HG03025 (cell line): ENCODE measurements around the gene CACNA1F.

ENCODE experiments used
- ATAC-seq: cut with Tn5 transposase; IDR thresholded peaks from one replicate; pipeline ENCODE4 v1.9.1; 2021; ENCODE audit warnings: mild to moderate bottlenecking, moderate library complexity; ENCODE audit not compliant: unreplicated experiment, low FRiP score

CACNA1F gene

GRCh38 chrX:49231333-49232000 is 1.7 kb downstream of the CACNA1F start:
- ATAC-seq, result no peak

GRCh38 chrX:49230500-49231232 is 2.5 kb downstream of the CACNA1F start:
- no peak for ATAC-seq

DNA sequence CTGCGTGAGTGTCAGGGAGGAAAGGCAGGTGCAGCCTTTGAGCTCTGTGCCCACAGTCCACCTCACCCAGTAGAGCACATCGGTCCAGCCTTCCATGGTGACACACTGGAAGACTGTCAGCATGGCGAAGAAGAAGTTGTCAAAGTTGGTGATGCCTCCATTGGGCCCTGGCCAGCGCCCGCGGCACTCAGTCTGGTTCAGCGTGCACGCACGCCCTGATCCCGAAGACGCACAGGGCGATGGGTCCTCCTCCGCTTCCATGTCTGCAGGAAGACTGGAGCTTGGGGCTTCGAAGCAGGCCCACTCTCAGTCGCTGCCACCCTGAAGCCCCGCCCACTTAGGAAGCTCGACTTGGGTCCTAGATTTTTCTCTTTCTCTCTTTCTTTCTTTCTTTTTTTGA is 5.0 kb downstream of the CACNA1F start:
- no peak for ATAC-seq

DNA sequence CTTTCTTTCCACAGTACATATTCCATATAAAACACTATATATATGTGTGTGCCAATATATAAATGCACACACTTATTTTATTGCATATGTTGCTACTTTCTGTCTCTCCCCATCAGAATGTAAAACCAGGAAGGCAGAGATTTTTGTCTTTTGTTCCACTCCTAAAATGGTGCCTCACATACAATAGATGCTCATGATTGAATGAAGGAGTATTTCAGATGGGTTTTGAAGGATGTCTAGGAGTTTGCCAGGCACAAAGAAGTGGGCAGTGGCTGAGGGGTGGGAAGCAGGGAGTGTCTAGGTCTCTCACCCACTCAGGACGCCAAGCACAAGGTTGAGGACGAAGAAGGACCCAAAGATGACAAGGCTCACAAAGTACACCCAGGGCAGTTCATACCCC is 5.4 kb downstream of the CACNA1F start:
- ATAC-seq, result no peak

DNA sequence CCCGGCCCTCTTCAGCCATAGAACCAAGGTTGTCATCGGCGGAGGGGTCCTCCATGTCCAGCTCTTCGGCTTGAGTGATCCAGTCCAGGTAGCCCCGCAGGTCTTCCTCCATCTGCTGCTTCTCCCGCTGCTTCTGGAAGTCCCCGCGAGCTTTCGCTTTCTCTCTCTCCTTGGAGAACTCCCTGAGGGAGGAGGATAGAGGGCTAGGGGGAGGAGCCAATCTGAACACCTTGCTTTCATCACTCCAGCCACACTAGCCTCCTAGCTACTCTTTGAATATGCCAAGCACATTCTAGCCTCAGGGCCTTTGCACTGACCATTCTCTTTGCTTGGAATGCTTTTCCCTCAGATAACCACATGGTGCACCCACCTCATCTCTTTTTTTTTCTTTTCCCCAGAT is 6.2 kb downstream of the CACNA1F start:
- no peak for ATAC-seq

DNA sequence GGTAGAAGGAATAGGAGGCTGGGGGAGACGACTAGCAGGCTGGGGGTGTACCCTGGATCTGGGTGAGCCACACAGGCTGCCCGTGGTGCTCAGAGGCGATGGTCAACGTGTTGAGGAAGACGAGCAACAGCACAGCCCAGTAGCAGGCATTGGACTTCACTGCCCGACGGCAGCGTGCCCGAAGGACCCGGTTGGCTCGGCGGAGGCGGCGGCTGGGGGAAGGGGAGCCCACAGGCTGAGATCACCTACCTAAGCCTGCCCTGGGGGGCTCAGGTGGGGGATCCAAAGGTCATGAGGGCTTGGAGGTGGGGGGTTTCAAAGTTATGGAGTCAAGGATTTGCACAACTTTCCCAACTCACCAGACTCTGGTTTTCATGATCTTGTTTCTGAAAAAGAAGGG is 7.3 kb downstream of the CACNA1F start:
- no peak for ATAC-seq

DNA sequence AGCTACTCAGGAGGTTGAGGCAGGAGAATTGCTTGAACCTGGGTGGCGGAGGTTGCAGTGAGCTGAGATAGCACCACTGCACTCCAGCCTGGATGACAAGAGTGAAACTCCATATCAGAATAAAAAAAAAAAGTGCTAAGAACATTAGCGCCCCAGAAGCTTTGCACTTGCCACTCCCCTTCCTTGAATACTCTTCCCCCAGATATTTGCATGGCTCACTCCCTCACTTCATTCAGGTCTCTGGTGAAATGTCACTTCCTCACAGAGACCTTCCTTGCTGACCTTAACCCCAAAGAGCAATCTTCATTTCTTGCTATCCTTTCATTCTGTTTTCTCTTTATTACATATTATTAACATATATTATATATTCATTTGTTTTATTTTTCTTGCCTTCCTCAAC is 11.3 kb downstream of the CACNA1F start:
- no peak for ATAC-seq

- no peak for ATAC-seq
Observed at GRCh38 chrX:49220100-49220499, 13.0 kb downstream of the CACNA1F start.

DNA sequence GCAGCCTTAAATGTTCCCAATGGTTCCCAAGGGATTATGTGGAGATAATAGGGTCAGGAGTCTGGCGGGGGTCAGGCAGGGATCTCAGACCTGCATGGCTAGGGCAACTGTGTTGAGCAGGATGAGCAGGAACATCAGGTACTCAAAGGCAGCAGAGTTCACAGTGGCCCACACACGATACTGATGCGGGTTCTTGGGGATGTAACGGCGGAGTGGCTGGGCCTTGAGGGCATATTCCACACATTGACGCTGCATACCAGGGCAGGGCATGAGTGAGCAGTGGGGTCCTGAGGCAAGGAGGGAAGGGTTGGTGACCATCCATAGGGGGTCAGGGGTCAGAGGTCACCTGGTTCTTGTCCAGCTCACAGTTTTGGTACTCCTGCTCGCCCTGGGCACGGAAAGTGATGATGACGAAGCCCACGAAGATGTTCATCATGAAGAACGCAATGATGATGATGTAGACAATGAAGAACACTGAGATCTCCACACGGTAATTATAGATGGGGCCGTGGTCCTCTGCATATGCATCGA is 18.1 kb downstream of the CACNA1F start:
- no peak for ATAC-seq

GRCh38 chrX:49214416-49214815 is 18.7 kb downstream of the CACNA1F start:
- ATAC-seq, result no peak

GRCh38 chrX:49212861-49213260 is 20.3 kb downstream of the CACNA1F start:
- no peak for ATAC-seq

DNA sequence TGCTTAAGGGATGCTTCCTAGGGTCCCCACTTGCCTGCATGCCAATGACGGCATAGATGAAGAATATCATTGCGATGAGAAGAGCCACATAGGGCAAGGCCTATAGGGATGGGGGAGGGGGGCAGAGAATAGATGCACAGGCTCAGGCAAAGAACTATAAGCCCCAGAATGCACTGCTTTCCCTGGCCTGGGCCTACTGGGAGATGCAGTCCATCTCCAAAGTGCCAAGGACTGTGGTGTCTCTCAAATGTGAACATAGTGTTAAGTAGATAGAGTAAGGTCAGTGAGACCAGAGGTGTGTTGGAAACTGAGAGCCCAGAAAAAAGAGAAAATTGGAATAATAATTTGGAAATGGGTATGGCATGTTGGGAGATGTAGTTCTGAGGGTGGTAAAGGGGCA is 20.9 kb downstream of the CACNA1F start:
- no peak for ATAC-seq

DNA sequence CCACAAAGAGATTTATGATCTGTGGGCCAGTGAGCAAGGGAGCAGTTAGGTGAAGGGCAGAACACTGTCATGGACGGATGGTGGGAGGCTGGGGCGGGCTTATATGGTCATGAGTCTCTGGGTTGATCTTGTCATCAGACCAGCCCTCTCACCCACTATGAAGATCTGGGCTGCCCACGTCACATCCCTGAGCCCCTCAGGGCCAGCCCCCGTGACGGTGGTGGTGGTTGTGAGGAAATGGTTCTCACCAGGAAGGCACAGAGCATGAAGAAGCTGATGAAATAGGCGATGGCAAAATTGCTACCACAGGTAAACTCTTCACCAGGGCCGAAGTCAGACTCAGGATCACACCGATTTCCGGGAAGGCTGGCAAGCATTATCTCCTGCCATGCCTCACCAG is 22.1 kb downstream of the CACNA1F start:
- ATAC-seq, result no peak

DNA sequence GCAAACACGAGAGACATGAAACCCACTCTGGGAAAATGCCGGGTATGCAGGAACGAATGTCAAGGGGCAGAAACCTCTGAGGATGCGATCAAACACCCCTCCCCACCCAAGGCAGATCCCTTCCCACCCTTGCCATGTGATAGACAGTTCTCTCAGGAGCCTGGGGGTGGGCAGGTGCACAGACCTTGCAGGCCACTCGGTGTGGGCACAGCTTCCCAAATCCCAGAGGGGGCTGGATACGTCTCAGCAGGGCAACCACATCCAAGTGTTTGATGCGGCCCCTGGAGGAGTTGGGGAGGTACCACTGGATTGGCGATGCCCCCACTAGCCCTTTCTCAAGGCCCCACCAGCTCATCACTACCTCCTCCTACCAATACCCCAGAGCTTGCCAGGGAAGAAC is 22.7 kb downstream of the CACNA1F start:
- no peak for ATAC-seq

- no peak for ATAC-seq
Observed at GRCh38 chrX:49209434-49210251, 23.5 kb downstream of the CACNA1F start.

GRCh38 chrX:49208399-49208798 is 24.7 kb downstream of the CACNA1F start:
- no peak for ATAC-seq

- ATAC-seq, result no peak
Observed at GRCh38 chrX:49206543-49206942, 26.6 kb downstream of the CACNA1F start.

DNA sequence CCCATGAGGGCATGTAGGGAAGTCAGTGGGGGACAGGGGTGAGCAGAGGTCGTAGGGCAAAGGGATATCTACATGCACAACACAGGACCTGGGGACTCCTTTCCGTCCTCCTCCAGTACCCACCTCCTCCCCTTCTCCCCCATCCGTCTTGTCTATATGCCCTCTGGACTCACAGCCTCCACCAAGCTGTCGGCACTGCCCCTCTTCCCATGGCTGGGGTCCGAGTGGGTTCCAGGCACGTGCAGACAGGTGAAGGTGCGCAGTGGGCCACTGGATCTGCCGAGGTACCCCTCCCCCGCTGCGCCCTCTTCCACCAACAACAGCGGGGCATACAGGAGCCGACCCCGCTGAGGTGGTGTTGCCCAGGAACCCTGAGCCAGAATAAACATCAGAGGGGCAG is 27.7 kb downstream of the CACNA1F start:
- no peak for ATAC-seq

DNA sequence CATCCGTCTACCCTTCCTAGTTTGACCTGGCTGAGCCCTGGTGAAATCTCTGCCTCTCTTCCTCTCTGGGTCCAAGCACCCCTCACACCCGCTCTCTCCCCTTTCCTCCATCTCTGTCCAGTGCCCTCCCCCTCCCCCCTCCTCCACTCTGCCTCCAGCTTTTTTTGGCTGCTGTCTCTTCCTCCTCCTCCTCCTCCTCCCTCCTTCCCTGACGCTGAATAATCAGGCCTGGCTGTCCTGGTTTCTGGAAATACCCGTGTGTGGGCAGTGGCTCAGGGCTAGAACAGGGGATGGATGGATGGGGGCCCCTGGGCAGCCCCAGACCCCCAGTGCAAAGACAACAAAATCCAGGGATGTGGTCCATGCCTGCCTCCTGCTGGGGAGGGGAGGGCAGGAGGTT is 28.4 kb downstream of the CACNA1F start:
- no peak for ATAC-seq

GRCh38 chrX:49204017-49204416 is 29.1 kb downstream of the CACNA1F start:
- ATAC-seq, result no peak

DNA sequence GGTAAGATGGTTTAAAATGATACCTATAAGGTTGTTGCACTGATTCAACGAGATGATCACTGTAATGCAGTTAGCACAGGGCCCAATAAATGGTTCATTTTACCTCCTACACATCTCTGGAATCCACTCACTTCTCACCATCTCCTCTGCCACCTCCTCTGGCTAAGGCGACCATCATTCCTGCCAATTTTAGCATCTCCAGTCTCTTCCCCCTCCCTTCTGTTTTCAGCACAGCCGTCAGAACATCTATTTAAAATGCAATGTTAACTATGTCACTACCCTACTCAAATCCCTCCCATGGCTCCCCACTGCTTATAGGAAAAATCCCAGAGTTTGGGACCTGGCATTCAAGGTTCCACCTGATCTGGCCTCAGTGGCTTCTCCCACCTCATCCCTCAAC is 29.6 kb downstream of the CACNA1F start:
- no peak for ATAC-seq
